Activated CD8-positive, alpha-beta T cell treated with anti-CD3 and anti-CD28 coated beads, Interleukin-2, amount 10 ng/mL, durations not matched to agents 7 days and 5 days (primary cell): Measurements from ENCODE around the gene ANKMY1. TPM values are rescaled to one million over a fixed set of nuclear protein-coding genes. Genes with fewer than 3 reads are reported as not detected.

Experiments used
- ATAC-seq: fragments of 150-1000 bp; cut with Tn5 transposase; one replicate; pipeline ENCODE4 v1.10.0; 2021; ENCODE audit warnings: moderate library complexity
- CTCF ChIA-PET: fragments of 350-600 bp; sonication (Branson Sonifier 250); formaldehyde crosslinking; loops from one replicate; lab custom pipeline; 2021; ENCODE audit warnings: antibody characterized with exemption; lab: Charles Lee
- POLR2A ChIA-PET: fragments of 350-600 bp; sonication (Branson Sonifier 250); formaldehyde crosslinking; loops from one replicate; lab custom pipeline; 2021; ENCODE audit warnings: antibody characterized with exemption; lab: Charles Lee
- DNase-seq: peaks from one replicate; pipeline ENCODE4 v3.0.0-alpha.2; 2020
- H3K27ac Mint-ChIP-seq: one replicate; pipeline ENCODE4 v1.8.0; 2021; ENCODE audit warnings: mild to moderate bottlenecking, mixed read lengths
- H3K27me3 Mint-ChIP-seq: one replicate; pipeline ENCODE4 v1.8.0; 2021; ENCODE audit warnings: low read depth, mixed read lengths
- H3K36me3 Mint-ChIP-seq: one replicate; pipeline ENCODE4 v1.8.0; 2021; ENCODE audit warnings: low read depth, mixed read lengths
- H3K4me1 Mint-ChIP-seq: one replicate; pipeline ENCODE4 v1.8.0; 2021; ENCODE audit warnings: low read depth, mixed read lengths
- H3K4me3 Mint-ChIP-seq: one replicate; pipeline ENCODE4 v1.8.0; 2021; ENCODE audit warnings: mild to moderate bottlenecking, mixed read lengths
- H3K9me3 Mint-ChIP-seq: one replicate; pipeline ENCODE4 v1.8.0; 2022; ENCODE audit warnings: mixed read lengths; ENCODE audit not compliant: insufficient read depth
- total RNA-seq, 2 experiments: library from RNA; stranded (reverse); gene quantifications; one replicate each; pipeline ENCODE4 v1.2.3, GENCODE V29; 2021

ANKMY1 gene
- total RNA-seq, 2 experiments from 2014 or later = 27.9 to 33.3 TPM

- Mint-ChIP-seq H3K4me3 (no peak overlapping the region), H3K9me3 (no peaks in the 10 kb centered on the region), H3K36me3 (peaks cover 8% of the 10 kb centered on the region), H3K27me3 (no peaks in the 10 kb centered on the region), H3K4me1 (peaks cover 5% of the 10 kb centered on the region), H3K27ac (peak overlapping the region; percentile 60)
- ATAC-seq (no peak), DNase-seq (no peak)
- ChIA-PET POLR2A (no interaction called here), CTCF (no interaction called here)
These were observed 42.7 kb upstream of the ANKMY1 start for GRCh38 chr2:240600451-240600961.

- no peaks in the 10 kb centered on the region for H3K9me3 Mint-ChIP-seq
- H3K27me3 Mint-ChIP-seq = no peaks in the 10 kb centered on the region
- H3K27ac Mint-ChIP-seq = peak overlapping the region; percentile 63
- ATAC-seq = no peak
- H3K4me1 Mint-ChIP-seq = peaks cover 4% of the 10 kb centered on the region
- H3K4me3 Mint-ChIP-seq = no peak overlapping the region
- POLR2A ChIA-PET = no interaction called here
- no peak for DNase-seq
- H3K36me3 Mint-ChIP-seq = peaks cover 8% of the 10 kb centered on the region
- CTCF ChIA-PET = no interaction called here
These were observed 41.4 kb upstream of the ANKMY1 start for GRCh38 chr2:240599141-240599583.

- H3K4me1 Mint-ChIP-seq = peaks cover 4% of the 10 kb centered on the region
- no peaks in the 10 kb centered on the region for H3K27me3 Mint-ChIP-seq
- no peak for ATAC-seq
- CTCF ChIA-PET = no interaction called here
- no peaks in the 10 kb centered on the region for H3K9me3 Mint-ChIP-seq
- no peak overlapping the region for H3K4me3 Mint-ChIP-seq
- peak overlapping the region; percentile 63 for H3K27ac Mint-ChIP-seq
- peaks cover 8% of the 10 kb centered on the region for H3K36me3 Mint-ChIP-seq
- DNase-seq = no peak
- POLR2A ChIA-PET = no interaction called here
These were observed 40.6 kb upstream of the ANKMY1 start for GRCh38 chr2:240598311-240598911.

- ChIA-PET POLR2A (interaction anchor here (1.2 kb wide), 1 partner anchor 15 kb away, joined by 3 read pairs; no protein-coding TSS in a partner anchor), CTCF (no interaction called here)
- no peak for DNase-seq
- no peaks in the 10 kb centered on the region for H3K27me3 Mint-ChIP-seq
- H3K27ac Mint-ChIP-seq = no peak overlapping the region
- no peak overlapping the region for H3K4me3 Mint-ChIP-seq
- no peaks in the 10 kb centered on the region for H3K9me3 Mint-ChIP-seq
- H3K36me3 Mint-ChIP-seq = peaks cover 9% of the 10 kb centered on the region
- peaks cover 4% of the 10 kb centered on the region for H3K4me1 Mint-ChIP-seq
- no peak for ATAC-seq
These were observed 39.8 kb upstream of the ANKMY1 start for GRCh38 chr2:240597419-240598181.

- peaks cover 12% of the 10 kb centered on the region for H3K36me3 Mint-ChIP-seq
- H3K9me3 Mint-ChIP-seq = no peaks in the 10 kb centered on the region
- no peak overlapping the region for H3K4me3 Mint-ChIP-seq
- ATAC-seq (no peak), DNase-seq (no peak)
- CTCF ChIA-PET = no interaction called here
- H3K27ac Mint-ChIP-seq = no peak overlapping the region
- peaks cover 4% of the 10 kb centered on the region for H3K4me1 Mint-ChIP-seq
- POLR2A ChIA-PET = interaction anchor here (1.2 kb wide), 1 partner anchor 16 kb away, joined by 3 read pairs; no protein-coding TSS in a partner anchor
- H3K27me3 Mint-ChIP-seq = no peaks in the 10 kb centered on the region
These were observed 39.2 kb upstream of the ANKMY1 start for GRCh38 chr2:240597054-240597418.

GRCh38 chr2:240596491-240596931 lies 38.7 kb upstream of the ANKMY1 start:
- Mint-ChIP-seq H3K27ac (no peak overlapping the region), H3K4me1 (peaks cover 4% of the 10 kb centered on the region), H3K9me3 (no peaks in the 10 kb centered on the region), H3K27me3 (no peaks in the 10 kb centered on the region), H3K4me3 (no peak overlapping the region), H3K36me3 (peaks cover 11% of the 10 kb centered on the region)
- ChIA-PET CTCF (interaction anchor here (1.4 kb wide), 1 partner anchor 30 kb away, joined by 4 read pairs; no protein-coding TSS in a partner anchor), POLR2A (interaction anchor here (1.2 kb wide), 1 partner anchor 16 kb away, joined by 3 read pairs; no protein-coding TSS in a partner anchor)
- ATAC-seq = no peak
- no peak for DNase-seq

GRCh38 chr2:240596080-240596460 lies 38.3 kb upstream of the ANKMY1 start:
- H3K36me3 Mint-ChIP-seq = peaks cover 15% of the 10 kb centered on the region
- H3K4me1 Mint-ChIP-seq = peaks cover 4% of the 10 kb centered on the region
- CTCF ChIA-PET = interaction anchor here (1.2 to 1.4 kb wide), 2 partner anchors 9 to 30 kb away, joined by 3 to 4 read pairs; no protein-coding TSS in a partner anchor
- ATAC-seq (no peak), DNase-seq (no peak)
- POLR2A ChIA-PET = no interaction called here
- H3K4me3 Mint-ChIP-seq = no peak overlapping the region
- H3K27ac Mint-ChIP-seq = peak overlapping the region; percentile 49
- H3K9me3 Mint-ChIP-seq = no peaks in the 10 kb centered on the region
- no peaks in the 10 kb centered on the region for H3K27me3 Mint-ChIP-seq

GRCh38 chr2:240595381-240596079 lies 37.7 kb upstream of the ANKMY1 start:
- CTCF ChIA-PET = interaction anchor here (1.2 to 1.4 kb wide), 2 partner anchors 9 to 31 kb away, joined by 3 to 4 read pairs; no protein-coding TSS in a partner anchor
- Mint-ChIP-seq H3K36me3 (peaks cover 15% of the 10 kb centered on the region), H3K27ac (peak overlapping the region; percentile 49), H3K27me3 (no peaks in the 10 kb centered on the region), H3K4me1 (peaks cover 4% of the 10 kb centered on the region), H3K9me3 (no peaks in the 10 kb centered on the region), H3K4me3 (no peak overlapping the region)
- POLR2A ChIA-PET = no interaction called here
- DNase-seq (peak; percentile 72), ATAC-seq (peak; percentile 67)

- DNase-seq = no peak
- no peaks in the 10 kb centered on the region for H3K27me3 Mint-ChIP-seq
- H3K9me3 Mint-ChIP-seq = no peaks in the 10 kb centered on the region
- H3K4me3 Mint-ChIP-seq = no peak overlapping the region
- ChIA-PET CTCF (interaction anchor here (0.9 to 1.4 kb wide), 4 partner anchors 8 to 81 kb away, joined by 3 to 4 read pairs (median 4); partner anchors contain the start of gene CAPN10), POLR2A (interaction anchor here (0.6 to 0.9 kb wide), 2 partner anchors 9 to 10 kb away, joined by 3 read pairs; no protein-coding TSS in a partner anchor)
- H3K36me3 Mint-ChIP-seq = peaks cover 15% of the 10 kb centered on the region
- no peak overlapping the region for H3K27ac Mint-ChIP-seq
- no peak for ATAC-seq
- H3K4me1 Mint-ChIP-seq = peaks cover 4% of the 10 kb centered on the region
These were observed 37.0 kb upstream of the ANKMY1 start for GRCh38 chr2:240594511-240595380.

- Mint-ChIP-seq H3K9me3 (no peaks in the 10 kb centered on the region), H3K27ac (no peak overlapping the region), H3K4me3 (no peak overlapping the region), H3K4me1 (peaks cover 8% of the 10 kb centered on the region), H3K36me3 (peaks cover 15% of the 10 kb centered on the region), H3K27me3 (no peaks in the 10 kb centered on the region)
- ATAC-seq = no peak
- no peak for DNase-seq
- ChIA-PET CTCF (interaction anchor here (0.8 to 1.1 kb wide), 3 partner anchors 8 to 80 kb away, joined by 3 to 4 read pairs (median 3); partner anchors contain the start of gene CAPN10), POLR2A (interaction anchor here (0.6 to 0.9 kb wide), 2 partner anchors 8 to 10 kb away, joined by 3 read pairs; no protein-coding TSS in a partner anchor)
These were observed 36.1 kb upstream of the ANKMY1 start for GRCh38 chr2:240593703-240594451.
